NT2/D1 (cell line): ENCODE measurements around the gene KYAT1.

ENCODE experiments used
- DNase-seq: peaks from one replicate; pipeline ENCODE4 v3.0.0-alpha.2; 2011; ENCODE audit warnings: low read depth, low spot score
- H3K27me3 ChIP-seq: 2 replicates; pipeline ENCODE4 v1.6.0; 2011; ENCODE audit warnings: mild to moderate bottlenecking; ENCODE audit not compliant: insufficient read length, insufficient read depth
- H3K36me3 ChIP-seq: 2 replicates; pipeline ENCODE4 v1.6.1; 2011; ENCODE audit warnings: mild to moderate bottlenecking, low read length, mixed read lengths; ENCODE audit not compliant: insufficient read depth, insufficient read length
- H3K4me1 ChIP-seq: 2 replicates; pipeline ENCODE4 v1.5.1; 2011; ENCODE audit not compliant: insufficient read depth, insufficient read length
- H3K4me3 ChIP-seq: 2 replicates; pipeline ENCODE4 v1.5.1; 2011; ENCODE audit warnings: low read depth; ENCODE audit not compliant: insufficient read length
- H3K9ac ChIP-seq: 2 replicates; pipeline ENCODE4 v1.6.0; 2011; ENCODE audit warnings: low read depth; ENCODE audit not compliant: insufficient read length
- H3K9me3 ChIP-seq: 2 replicates; pipeline ENCODE4 v1.5.1; 2011; ENCODE audit warnings: mild to moderate bottlenecking, low read length; ENCODE audit not compliant: insufficient read depth
- SUZ12 ChIP-seq: IDR thresholded peaks from 2 replicates; pipeline ENCODE4 v1.6.1; 2011; ENCODE audit not compliant: insufficient read length, insufficient read depth; ENCODE audit errors: extremely low read depth
- YY1 ChIP-seq: IDR thresholded peaks from 2 replicates; pipeline ENCODE4 v1.6.1; 2011; ENCODE audit not compliant: insufficient read length, insufficient read depth
- ZNF274 ChIP-seq: IDR thresholded peaks from 2 replicates; pipeline ENCODE4 v1.6.1; 2011; ENCODE audit warnings: mild to moderate bottlenecking, low read depth, low read length

The KYAT1 gene

GRCh38 chr9:128840524-128840923 is 41.2 kb downstream of the KYAT1 start:
- no peak for DNase-seq
- TF ChIP-seq SUZ12 (no peak), ZNF274 (no peak), YY1 (no peak)
- H3K4me1 ChIP-seq = peaks cover 2% of the 10 kb centered on the region

GRCh38 chr9:128838338-128838737 is 43.4 kb downstream of the KYAT1 start:
- no peak for DNase-seq
- peaks cover 73% of the 10 kb centered on the region for H3K36me3 ChIP-seq
- H3K4me1 ChIP-seq = no peaks in the 10 kb centered on the region
- H3K9me3 ChIP-seq = no peaks in the 10 kb centered on the region
- H3K27me3 ChIP-seq = no peaks in the 10 kb centered on the region
- H3K4me3 ChIP-seq = no peak overlapping the region
- TF ChIP-seq ZNF274 = no peak
- no peak for TF ChIP-seq SUZ12
- TF ChIP-seq YY1 = no peak
- no peak overlapping the region for H3K9ac ChIP-seq

More at GRCh38 chr9:128840524-128840923, 41.2 kb downstream of the KYAT1 start:
- no peaks in the 10 kb centered on the region for H3K27me3 ChIP-seq
- H3K9me3 ChIP-seq = no peaks in the 10 kb centered on the region
- no peak overlapping the region for H3K9ac ChIP-seq
- H3K36me3 ChIP-seq = peaks cover 69% of the 10 kb centered on the region
- H3K4me3 ChIP-seq = no peak overlapping the region

DNA sequence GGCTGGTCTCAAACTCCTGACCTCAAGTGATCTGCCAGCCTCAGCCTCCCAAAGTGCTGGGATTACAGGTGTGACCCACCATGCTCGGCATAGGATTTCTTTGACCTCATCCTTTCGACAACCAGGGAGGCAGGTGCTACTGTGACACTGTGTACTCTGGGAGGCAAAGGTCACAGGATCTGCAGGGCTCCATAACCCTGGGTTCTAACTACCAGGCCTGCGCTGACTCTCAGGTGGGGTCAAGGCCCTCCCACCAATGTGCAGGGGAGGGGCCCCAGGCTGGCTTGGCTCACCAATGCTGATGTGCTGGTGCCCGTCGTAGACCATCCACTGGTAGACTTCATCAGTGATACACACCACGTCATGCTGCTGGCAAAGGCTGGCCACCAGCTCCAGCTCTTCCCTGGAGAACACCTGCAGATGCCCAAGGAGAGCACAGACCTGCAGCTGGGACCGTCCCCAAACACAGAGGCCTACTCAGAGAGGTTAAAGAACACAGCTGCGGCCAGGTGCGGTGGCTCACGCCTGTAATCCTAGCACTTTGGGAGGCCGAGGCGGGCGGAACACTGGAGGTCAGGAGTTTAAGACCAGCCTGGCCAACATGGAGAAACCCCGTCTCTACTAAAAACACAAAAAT is 45.1 kb downstream of the KYAT1 start:
- TF ChIP-seq YY1 = no peak
- no peak for TF ChIP-seq SUZ12
- no peak for TF ChIP-seq ZNF274
- Histone ChIP-seq H3K36me3 (peaks cover 75% of the 10 kb centered on the region), H3K27me3 (no peaks in the 10 kb centered on the region), H3K9ac (no peak overlapping the region), H3K9me3 (no peaks in the 10 kb centered on the region), H3K4me3 (no peak overlapping the region), H3K4me1 (no peaks in the 10 kb centered on the region)
- DNase-seq = no peak

- peaks cover 72% of the 10 kb centered on the region for H3K36me3 ChIP-seq
- no peaks in the 10 kb centered on the region for H3K9me3 ChIP-seq
- H3K4me1 ChIP-seq = no peaks in the 10 kb centered on the region
- no peak for DNase-seq
- H3K4me3 ChIP-seq = no peak overlapping the region
- no peaks in the 10 kb centered on the region for H3K27me3 ChIP-seq
- TF ChIP-seq ZNF274 (no peak), YY1 (no peak), SUZ12 (no peak)
- H3K9ac ChIP-seq = no peak overlapping the region
These were observed 46.2 kb downstream of the KYAT1 start for GRCh38 chr9:128835246-128836210.

DNA sequence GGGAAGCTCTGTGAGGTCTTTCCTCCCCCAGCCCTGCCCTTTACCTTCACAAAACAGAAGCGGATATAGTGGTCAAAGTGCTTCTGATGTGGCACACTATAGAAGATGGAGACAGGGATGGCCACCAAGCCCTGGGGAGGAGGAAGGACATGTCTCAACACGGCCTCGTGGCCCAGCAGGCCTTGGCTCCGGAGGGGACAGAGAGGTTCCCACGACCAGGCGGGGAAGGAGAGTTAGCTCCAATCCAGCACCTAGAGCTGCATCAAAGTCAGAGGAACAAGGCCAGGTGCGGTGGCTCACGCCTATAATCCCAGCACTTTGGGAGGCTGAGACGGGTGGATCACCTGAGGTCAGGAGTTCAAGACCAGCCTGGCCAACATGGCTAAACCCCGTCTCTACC is 48.1 kb downstream of the KYAT1 start:
- no peaks in the 10 kb centered on the region for H3K9me3 ChIP-seq
- no peak for DNase-seq
- no peaks in the 10 kb centered on the region for H3K4me1 ChIP-seq
- no peak overlapping the region for H3K9ac ChIP-seq
- H3K4me3 ChIP-seq = no peak overlapping the region
- peaks cover 63% of the 10 kb centered on the region for H3K36me3 ChIP-seq
- TF ChIP-seq SUZ12 (no peak), YY1 (no peak), ZNF274 (no peak)
- no peaks in the 10 kb centered on the region for H3K27me3 ChIP-seq

DNA sequence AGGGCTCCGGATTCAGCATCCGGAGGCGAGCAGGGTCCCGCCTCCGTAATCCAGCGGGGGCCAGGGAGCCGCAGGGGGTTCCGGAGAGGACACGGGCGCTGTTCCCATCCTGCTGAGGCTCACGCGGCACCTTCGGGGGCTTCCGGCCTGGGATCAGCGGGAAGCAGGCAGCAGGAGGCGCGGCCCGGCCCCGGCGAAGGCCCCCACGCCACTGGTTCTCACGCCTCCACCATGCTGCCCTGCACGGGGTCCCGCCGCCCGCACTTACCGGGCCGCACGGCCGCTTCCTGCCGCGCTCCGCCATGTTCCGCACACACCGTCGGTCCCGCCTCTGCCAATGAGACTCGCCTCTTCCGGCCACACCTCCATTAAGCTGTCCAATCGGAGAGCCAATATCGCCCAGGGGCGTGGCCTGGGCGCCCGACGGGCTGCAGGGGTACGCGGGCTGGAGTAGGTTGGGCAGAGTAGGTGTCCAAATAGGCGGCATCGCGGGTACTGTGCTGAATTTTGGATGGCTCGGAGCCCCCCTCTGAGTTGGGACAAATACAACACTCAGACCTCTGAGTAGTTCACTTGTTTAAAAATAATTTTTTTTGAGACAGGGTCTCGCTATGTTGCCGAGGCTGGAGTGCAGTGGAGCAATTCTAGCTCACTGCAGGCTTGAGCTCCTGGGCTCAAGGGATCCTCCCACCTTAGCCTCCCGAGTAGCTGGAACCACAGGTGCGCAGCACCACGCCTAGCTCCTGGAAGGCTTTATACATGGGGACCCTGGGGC is 52.1 kb downstream of the KYAT1 start, which contains the start of gene SPOUT1:
Gene SPOUT1, minus strand, starts transcription at position 318 of the 775 bp plus-strand sequence. Its CDS starts 14 bp downstream, at position 304.
- Histone ChIP-seq H3K36me3 (peaks cover 71% of the 10 kb centered on the region), H3K9ac (peak within 1 kb of the TSS; percentile 98), H3K4me1 (peaks cover 14% of the 10 kb centered on the region), H3K27me3 (no peaks in the 10 kb centered on the region), H3K9me3 (no peaks in the 10 kb centered on the region), H3K4me3 (peak within 1 kb of the TSS; percentile 92)
- peak; percentile 90 for DNase-seq
- TF ChIP-seq SUZ12 (no peak), YY1 (peak; percentile 77), ZNF274 (no peak)
